Measurements from ENCODE around the gene ZNF547.

ZNF547 gene

GRCh38 chr19:57398868-57399267 lies 35.5 kb downstream of the ZNF547 start:
- Histone ChIP-seq H3K79me2 (ENCODE audit: insufficient read depth, low read depth) (no peaks in the 10 kb centered on the region), H3K4me2 (no peak overlapping the region), H3K9ac (no peak overlapping the region), H3K27ac (no peak overlapping the region), H4K20me1 (ENCODE audit: insufficient read depth) (no peaks in the 10 kb centered on the region), H3K4me3 (IDR thresholded peaks at IDR 0.05; ENCODE audit: insufficient read depth, low read depth, low read length) (no peak overlapping the region), H3K4me1 (ENCODE audit: low read depth, poor library complexity, severe bottlenecking) (no peaks in the 10 kb centered on the region), H3K27me3 (ENCODE audit: insufficient read depth, low read depth) (no peaks in the 10 kb centered on the region), H2AFZ (ENCODE audit: low read depth) (no peak overlapping the region), H3K36me3 (ENCODE audit: insufficient read depth) (no peaks in the 10 kb centered on the region)
- no peak for TF ChIP-seq CTCF (conservative IDR thresholded peaks at IDR 0.05; ENCODE audit: low read depth, low read length)

- Histone ChIP-seq H3K9ac (no peak overlapping the region), H3K79me2 (ENCODE audit: insufficient read depth, low read depth) (no peaks in the 10 kb centered on the region), H3K4me1 (ENCODE audit: low read depth, poor library complexity, severe bottlenecking) (no peaks in the 10 kb centered on the region), H3K27me3 (ENCODE audit: insufficient read depth, low read depth) (no peaks in the 10 kb centered on the region), H3K4me2 (no peak overlapping the region), H3K27ac (no peak overlapping the region), H3K36me3 (ENCODE audit: insufficient read depth) (no peaks in the 10 kb centered on the region), H4K20me1 (ENCODE audit: insufficient read depth) (no peaks in the 10 kb centered on the region), H2AFZ (ENCODE audit: low read depth) (no peak overlapping the region), H3K4me3 (IDR thresholded peaks at IDR 0.05; ENCODE audit: insufficient read depth, low read depth, low read length) (no peak overlapping the region)
- no peak for TF ChIP-seq CTCF (conservative IDR thresholded peaks at IDR 0.05; ENCODE audit: low read depth, low read length)
Observed at GRCh38 chr19:57403737-57404563, 40.6 kb downstream of the ZNF547 start.

- no peak overlapping the region for H3K27ac ChIP-seq
- no peak overlapping the region for H2AFZ ChIP-seq (ENCODE audit: low read depth)
- H3K9ac ChIP-seq = no peak overlapping the region
- no peak overlapping the region for H3K4me2 ChIP-seq
- H3K4me3 ChIP-seq (IDR thresholded peaks at IDR 0.05; ENCODE audit: insufficient read depth, low read depth, low read length) = no peak overlapping the region
- TF ChIP-seq CTCF (conservative IDR thresholded peaks at IDR 0.05; ENCODE audit: low read depth, low read length) = peak; percentile 57
- H3K79me2 ChIP-seq (ENCODE audit: insufficient read depth, low read depth) = peaks cover 6% of the 10 kb centered on the region; the same call in 1 of the 2 replicates
- no peaks in the 10 kb centered on the region for H3K27me3 ChIP-seq (ENCODE audit: insufficient read depth, low read depth)
- H4K20me1 ChIP-seq (ENCODE audit: insufficient read depth) = no peaks in the 10 kb centered on the region
- H3K36me3 ChIP-seq (ENCODE audit: insufficient read depth) = no peaks in the 10 kb centered on the region
- peaks cover 5% of the 10 kb centered on the region for H3K4me1 ChIP-seq (ENCODE audit: low read depth, poor library complexity, severe bottlenecking)
Observed at GRCh38 chr19:57406516-57407123, 43.3 kb downstream of the ZNF547 start.

- TF ChIP-seq CTCF (conservative IDR thresholded peaks at IDR 0.05; ENCODE audit: low read depth, low read length) = no peak
- Histone ChIP-seq H3K27ac (no peak within 1 kb of the TSS; the same call in 1 of the 2 replicates), H3K4me2 (peak within 1 kb of the TSS; percentile 93), H4K20me1 (ENCODE audit: insufficient read depth) (no peaks in the 10 kb centered on the region), H3K4me3 (IDR thresholded peaks at IDR 0.05; ENCODE audit: insufficient read depth, low read depth, low read length) (peak within 1 kb of the TSS; percentile 33), H3K79me2 (ENCODE audit: insufficient read depth, low read depth) (peaks cover 13% of the 10 kb centered on the region; the same call in 1 of the 2 replicates), H2AFZ (ENCODE audit: low read depth) (peak within 1 kb of the TSS; percentile 80), H3K4me1 (ENCODE audit: low read depth, poor library complexity, severe bottlenecking) (peaks cover 11% of the 10 kb centered on the region), H3K27me3 (ENCODE audit: insufficient read depth, low read depth) (no peaks in the 10 kb centered on the region), H3K36me3 (ENCODE audit: insufficient read depth) (0 out of 2 replicates have a peak, but pooled peaks cover 3% of the 10 kb centered on the region), H3K9ac (peak within 1 kb of the TSS; percentile 54; the same call in 1 of the 2 replicates)
Observed at GRCh38 chr19:57410877-57411671, 47.7 kb downstream of the ZNF547 start, which contains the start of gene ZNF17. Gene ZNF17 (plus strand): TSS chr19:57411161. CDS start chr19:57413616, 2,455 bp downstream.

Measured in KMS-11 (cell line).